IMR-90 (cell line): ENCODE results near the gene SEMA4D. TPM values are rescaled to one million over a fixed set of nuclear protein-coding genes. Genes with fewer than 3 reads are reported as not detected.

Experiments
- ATAC-seq: fragments of 200-7000 bp; cut with Tn5 transposase; 2 replicates; pipeline ENCODE4 v1.9.1; 2020; ENCODE audit warnings: low read depth, mild to moderate bottlenecking, moderate library complexity
- BruUV-seq: library from RNA; stranded (reverse); fragments of 400-500 nt; replicated peaks from 2 replicates; lab custom pipeline; 2021; lab: Mats Ljungman, UMichigan
- CTCF ChIA-PET: fragments of 300-600 bp; formaldehyde crosslinking; extraction: SDS; loops from one replicate; lab custom pipeline; 2021; ENCODE audit warnings: antibody characterized with exemption; lab: Yijun Ruan, JAX
- POLR2A ChIA-PET: fragments of 300-600 bp; sonication (Branson Sonifier 250); formaldehyde crosslinking; loops from one replicate; lab custom pipeline; 2022; ENCODE audit warnings: antibody characterized with exemption; ENCODE audit not compliant: unreplicated experiment; lab: Charles Lee
- DNase-seq: peaks from one replicate; pipeline ENCODE4 v3.0.0; 2013
- H2AFZ ChIP-seq: replicated peaks from 2 replicates; pipeline ENCODE3; 2013; ENCODE audit warnings: low read length, mild to moderate bottlenecking; ENCODE audit not compliant: poor library complexity
- H2AK5ac ChIP-seq: 2 replicates; pipeline ENCODE4 v1.6.1; 2013; ENCODE audit warnings: low read depth, low read length, inconsistent platforms
- H2AK9ac ChIP-seq: replicated peaks from 2 replicates; pipeline ENCODE3; 2013; ENCODE audit warnings: mild to moderate bottlenecking, low read depth, low read length, moderate library complexity; ENCODE audit not compliant: poor library complexity
- H2BK120ac ChIP-seq: 2 replicates; pipeline ENCODE4 v1.6.1; 2013; ENCODE audit warnings: low read depth, low read length, inconsistent platforms
- H2BK15ac ChIP-seq: 3 replicates; pipeline ENCODE4 v1.6.1; 2013; ENCODE audit warnings: low read depth, low read length, inconsistent platforms
- H2BK20ac ChIP-seq: 2 replicates; pipeline ENCODE4 v1.6.1; 2013; ENCODE audit warnings: low read depth, mild to moderate bottlenecking, inconsistent platforms, low read length, moderate library complexity
- H2BK5ac ChIP-seq: 2 replicates; pipeline ENCODE4 v1.6.1; 2013; ENCODE audit warnings: mild to moderate bottlenecking, low read depth, low read length, inconsistent platforms; ENCODE audit not compliant: poor library complexity, severe bottlenecking
- H3K14ac ChIP-seq: replicated peaks from 2 replicates; pipeline ENCODE4 v1.6.1; 2013; ENCODE audit warnings: low read depth, low read length, inconsistent platforms
- H3K18ac ChIP-seq: 2 replicates; pipeline ENCODE4 v1.6.1; 2013; ENCODE audit warnings: low read depth, low read length, control low read depth
- H3K23ac ChIP-seq: 2 replicates; pipeline ENCODE4 v1.6.1; 2013; ENCODE audit warnings: low read depth, low read length, inconsistent platforms
- H3K27ac ChIP-seq: 2 replicates; pipeline ENCODE4 v1.5.1; 2013; ENCODE audit warnings: mild to moderate bottlenecking, control low read depth, low read length; ENCODE audit not compliant: insufficient read depth
- H3K27me3 ChIP-seq: 2 replicates; pipeline ENCODE4 v1.6.1; 2013; ENCODE audit warnings: low read length; ENCODE audit not compliant: control insufficient read depth, insufficient read depth
- H3K36me3 ChIP-seq: 2 replicates; pipeline ENCODE4 v1.6.1; 2013; ENCODE audit warnings: low read length, mixed read lengths; ENCODE audit not compliant: control insufficient read depth, insufficient read depth
- H3K4ac ChIP-seq: 2 replicates; pipeline ENCODE4 v1.6.1; 2013; ENCODE audit warnings: low read depth, low read length, inconsistent platforms
- H3K4me1 ChIP-seq: 2 replicates; pipeline ENCODE4 v1.6.1; 2013; ENCODE audit warnings: low read length, mixed read lengths; ENCODE audit not compliant: control insufficient read depth, insufficient read depth
- H3K4me2 ChIP-seq: 2 replicates; pipeline ENCODE4 v1.6.1; 2013; ENCODE audit warnings: low read depth, mild to moderate bottlenecking, control low read depth, low read length, moderate library complexity
- H3K4me3 ChIP-seq: 2 replicates; pipeline ENCODE4 v1.5.1; 2013; ENCODE audit warnings: low read depth, mild to moderate bottlenecking, control low read depth, low read length, moderate library complexity; ENCODE audit not compliant: insufficient read depth
- H3K56ac ChIP-seq: 2 replicates; pipeline ENCODE4 v1.6.1; 2013; ENCODE audit warnings: low read length, inconsistent platforms; ENCODE audit not compliant: insufficient read depth; ENCODE audit errors: extremely low read depth
- H3K79me1 ChIP-seq, 2 experiments: 2 replicates each; pipeline ENCODE4 v1.6.1; 2013; ENCODE audit warnings: low read length in 2 of 2, inconsistent platforms in 1 of 2, low read depth in 1 of 2
- H3K9ac ChIP-seq: 2 replicates; pipeline ENCODE4 v1.6.1; 2013; ENCODE audit warnings: low read depth, low read length, control low read depth
- H3K9me1 ChIP-seq: 2 replicates; pipeline ENCODE4 v1.6.1; 2013; ENCODE audit warnings: low read length, inconsistent platforms; ENCODE audit not compliant: insufficient read depth
- H3K9me3 ChIP-seq: 2 replicates; pipeline ENCODE4 v1.6.1; 2013; ENCODE audit warnings: low read length; ENCODE audit not compliant: control insufficient read depth, insufficient read depth
- H4K20me1 ChIP-seq: 2 replicates; pipeline ENCODE4 v1.6.1; 2013; ENCODE audit warnings: low read length, inconsistent platforms; ENCODE audit not compliant: insufficient read depth
- H4K5ac ChIP-seq: 2 replicates; pipeline ENCODE4 v1.6.1; 2013; ENCODE audit warnings: mild to moderate bottlenecking, low read depth, low read length, control low read depth
- H4K8ac ChIP-seq, 2 experiments: 2 replicates each; pipeline ENCODE4 v1.6.1; 2013; ENCODE audit warnings: low read depth in 2 of 2, low read length in 2 of 2, control low read depth in 1 of 2, inconsistent platforms in 1 of 2
- H4K91ac ChIP-seq: 2 replicates; pipeline ENCODE4 v1.6.1; 2013; ENCODE audit warnings: low read depth, low read length, inconsistent platforms; ENCODE audit not compliant: insufficient read depth
- CHD1 ChIP-seq: IDR thresholded peaks from 2 replicates; pipeline ENCODE4 v1.6.1; 2012; ENCODE audit warnings: low read depth, low read length, improper control_type of control experiment
- NFE2L2 ChIP-seq: fragments of 150-350 bp; IDR thresholded peaks from 2 replicates; pipeline ENCODE4 v1.6.1; 2016; ENCODE audit warnings: low read depth, mild to moderate bottlenecking, low read length
- RFX5 ChIP-seq: IDR thresholded peaks from 2 replicates; pipeline ENCODE4 v1.8.0; 2012; ENCODE audit warnings: low read depth, mild to moderate bottlenecking, low read length, moderate library complexity
- SMC3 ChIP-seq: fragments of 150-350 bp; IDR thresholded peaks from 2 replicates; pipeline ENCODE4 v1.6.1; 2016; ENCODE audit warnings: low read depth, mild to moderate bottlenecking, antibody characterized with exemption, low read length, moderate library complexity
- WGBS, 2 experiments: methylation state at CpG; one replicate each; pipeline versions ENCODE4 v1.1.5 to v1.1.7; 2013; ENCODE audit warnings: missing lambda C conversion rate in 2 of 2; ENCODE audit not compliant: insufficient read length in 1 of 2; ENCODE audit errors: extremely low coverage in 2 of 2; 5-methylcytosine and 5-hydroxymethylcytosine counted together
- dilution Hi-C: fragments of 300-500 bp; cut with HindIII; formaldehyde crosslinking; loops from one replicate; pipeline ENCODE4 v1.14.3; 2018; ENCODE audit warnings: low sequenced_read_pairs; ENCODE audit not compliant: unreplicated experiment
- in situ Hi-C: fragments of 300-500 bp; cut with MboI; formaldehyde crosslinking; loops from 3 replicates; pipeline ENCODE4 v1.14.3; 2019; ENCODE audit warnings: low sequenced_read_pairs, inconsistent platforms, mixed read lengths
- intact Hi-C: fragments of 100-400 bp; cut with micrococcal nuclease; formaldehyde crosslinking; loops from 2 replicates; pipeline ENCODE4 v1.10.0; 2022
- polyA plus RNA-seq, 3 experiments: library from polyadenylated mRNA; depleted of rRNA; stranded (reverse); fragments of >200 nt; gene quantifications; 2 replicates each; pipeline ENCODE4 v1.2.3, GENCODE V29; 2012; ENCODE audit warnings: low replicate concordance in 1 of 3
- total RNA-seq: library from RNA; depleted of rRNA; stranded (reverse); fragments of >200 nt; gene quantifications from 2 replicates; pipeline ENCODE4 v1.2.3, GENCODE V29; 2012
- TF ChIP-seq, protein P1 (sequence below): conservative IDR thresholded peaks from 2 replicates; pipeline ENCODE4 v1.5.1; 2012; ENCODE audit warnings: mild to moderate bottlenecking, low read depth, low read length, improper control_type of control experiment

The SEMA4D gene
- total and polyA plus RNA-seq, 2 of the 4 experiments (the other 2 are of a cell fraction): 0.90 to 1.5 TPM

DNA sequence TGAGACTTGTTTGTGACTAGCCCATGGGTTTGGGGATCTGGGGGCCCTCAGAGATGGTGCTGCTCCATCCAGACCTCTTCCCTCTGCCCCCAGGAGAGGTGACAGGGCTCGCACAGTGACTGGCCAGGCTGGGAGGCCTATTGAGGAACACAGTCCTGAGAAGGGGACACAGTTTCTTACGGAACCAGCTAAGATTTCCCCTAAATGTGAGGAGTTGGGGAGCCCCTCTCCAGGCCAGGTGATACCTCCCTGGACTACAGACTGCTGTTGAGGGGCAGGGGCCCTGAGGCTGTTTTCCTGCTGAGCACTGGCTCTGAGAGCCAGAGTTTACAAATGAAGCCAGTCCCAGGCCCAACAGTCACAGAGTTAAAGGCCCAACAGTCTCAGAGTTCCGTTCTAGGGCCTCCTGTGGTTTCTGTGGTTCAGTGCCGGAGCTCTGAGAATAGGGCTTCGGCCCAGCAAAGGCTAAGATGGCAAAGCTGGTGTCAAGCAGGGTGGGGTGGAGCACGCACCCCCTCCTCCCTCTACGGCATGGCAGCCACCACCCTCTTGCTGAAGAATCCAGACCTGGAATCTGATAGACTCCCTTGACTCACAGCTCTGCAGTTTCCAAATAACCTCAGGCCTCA, 1.1 kb upstream of the SEMA4D start:
- no peak overlapping the region for H3K9ac ChIP-seq
- H3K4ac ChIP-seq: no peak overlapping the region; the same call in 1 of the 2 replicates
- H2BK15ac ChIP-seq: no peak overlapping the region
- no peak overlapping the region for H3K4me2 ChIP-seq
- H4K8ac ChIP-seq: no peak overlapping the region
- H4K5ac ChIP-seq: no peak overlapping the region; the same call in 1 of the 2 replicates
- in situ Hi-C loops (no loop called here), intact Hi-C loops (loop anchor here (2.0 kb wide), 1 partner anchor 24 kb away; no protein-coding TSS in a partner anchor), dilution Hi-C loops (no loop called here)
- H3K27me3 ChIP-seq: peaks cover 18% of the 10 kb centered on the region
- DNase-seq: no peak
- no peaks in the 10 kb centered on the region for H3K9me3 ChIP-seq
- H3K79me1 ChIP-seq: no peaks in the 10 kb centered on the region; a peak in 2 of 4 replicates
- H3K27ac ChIP-seq: no peak overlapping the region
- H3K14ac ChIP-seq: no peak overlapping the region
- no peaks in the 10 kb centered on the region for H3K4me1 ChIP-seq
- H4K91ac ChIP-seq: no peak overlapping the region
- H2AK5ac ChIP-seq: no peak overlapping the region
- WGBS, 2 experiments: 100% methylated on average over 1 of the region's 7 CpGs; no CpG with 5 or more reads in 1 of the 2 experiments
- H4K20me1 ChIP-seq: no peaks in the 10 kb centered on the region; the same call in 1 of the 2 replicates
- H2AFZ ChIP-seq: no peak overlapping the region
- no peaks in the 10 kb centered on the region for H3K36me3 ChIP-seq
- BruUV-seq: no TSS peak
- H2BK120ac ChIP-seq: no peak overlapping the region
- ChIA-PET CTCF (no interaction called here), POLR2A (no interaction called here)
- no peak for ATAC-seq
- H3K4me3 ChIP-seq: no peak overlapping the region
- no peak overlapping the region for H3K18ac ChIP-seq
- no peak overlapping the region for H2BK20ac ChIP-seq
- no peak overlapping the region for H2AK9ac ChIP-seq
- no peak overlapping the region for H3K23ac ChIP-seq
- TF ChIP-seq, protein P1, sequence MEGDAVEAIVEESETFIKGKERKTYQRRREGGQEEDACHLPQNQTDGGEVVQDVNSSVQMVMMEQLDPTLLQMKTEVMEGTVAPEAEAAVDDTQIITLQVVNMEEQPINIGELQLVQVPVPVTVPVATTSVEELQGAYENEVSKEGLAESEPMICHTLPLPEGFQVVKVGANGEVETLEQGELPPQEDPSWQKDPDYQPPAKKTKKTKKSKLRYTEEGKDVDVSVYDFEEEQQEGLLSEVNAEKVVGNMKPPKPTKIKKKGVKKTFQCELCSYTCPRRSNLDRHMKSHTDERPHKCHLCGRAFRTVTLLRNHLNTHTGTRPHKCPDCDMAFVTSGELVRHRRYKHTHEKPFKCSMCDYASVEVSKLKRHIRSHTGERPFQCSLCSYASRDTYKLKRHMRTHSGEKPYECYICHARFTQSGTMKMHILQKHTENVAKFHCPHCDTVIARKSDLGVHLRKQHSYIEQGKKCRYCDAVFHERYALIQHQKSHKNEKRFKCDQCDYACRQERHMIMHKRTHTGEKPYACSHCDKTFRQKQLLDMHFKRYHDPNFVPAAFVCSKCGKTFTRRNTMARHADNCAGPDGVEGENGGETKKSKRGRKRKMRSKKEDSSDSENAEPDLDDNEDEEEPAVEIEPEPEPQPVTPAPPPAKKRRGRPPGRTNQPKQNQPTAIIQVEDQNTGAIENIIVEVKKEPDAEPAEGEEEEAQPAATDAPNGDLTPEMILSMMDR: no peak
- no peak for TF ChIP-seq RFX5
- TF ChIP-seq SMC3: no peak
- TF ChIP-seq CHD1: no peak
- TF ChIP-seq NFE2L2: no peak
- H2BK5ac ChIP-seq: no peak overlapping the region
- H3K56ac ChIP-seq: no peak overlapping the region
- no peaks in the 10 kb centered on the region for H3K9me1 ChIP-seq
